SK-N-SH (cell line): ENCODE measurements around the gene GNL2. TPM values are rescaled to one million over a fixed set of nuclear protein-coding genes. Genes with fewer than 3 reads are reported as not detected.

Experiments
- CTCF ChIA-PET: fragments of 300-600, 350-600 bp; formaldehyde crosslinking; extraction: SDS; loops from one replicate; lab custom pipeline; 2021; lab: Yijun Ruan, JAX
- POLR2A ChIA-PET: fragments of 350-600 bp; sonication (Branson Sonifier 250); formaldehyde crosslinking; extraction: SDS; loops from one replicate; lab custom pipeline; 2020; ENCODE audit warnings: antibody characterized with exemption, inconsistent platforms; lab: Yijun Ruan, JAX
- DNase-seq: peaks from one replicate; pipeline ENCODE4 v3.0.0; 2012
- H2AFZ ChIP-seq: fragments of 200-600 bp; sonication (generic); 2 replicates; pipeline ENCODE4 v1.8.1; 2016; ENCODE audit warnings: antibody characterized with exemption, mild to moderate bottlenecking, low read depth
- H3F3A ChIP-seq: fragments of 200-600 bp; sonication (generic); replicated peaks from 2 replicates; pipeline ENCODE3; 2016; ENCODE audit warnings: antibody characterized with exemption, mild to moderate bottlenecking; ENCODE audit not compliant: insufficient read depth
- H3K27ac ChIP-seq, 2 experiments: fragments of 200-500 bp in 1 of 2; fragments of 200-600 bp in 1 of 2; sonication (Bioruptor generic) in 1 of 2; sonication (generic), shearing (Covaris generic) in 1 of 2; 2 replicates each; pipeline versions ENCODE4 v1.5.1 to v1.6.1; 2014 to 2016; ENCODE audit warnings: low read depth in 2 of 2, inconsistent platforms in 1 of 2, low read length in 1 of 2, mild to moderate bottlenecking in 1 of 2, mixed read lengths in 1 of 2
- H3K27me3 ChIP-seq: fragments of 200-600 bp; sonication (generic), shearing (Covaris generic); 2 replicates; pipeline ENCODE4 v1.6.1; 2016; ENCODE audit warnings: mixed run types; ENCODE audit not compliant: insufficient read depth
- H3K36me3 ChIP-seq, 2 experiments: fragments of 200-500 bp in 1 of 2; fragments of 200-600 bp in 1 of 2; sonication (Bioruptor generic) in 1 of 2; sonication (generic) in 1 of 2; replicated peaks in 1 of 2; 2 replicates each; pipeline versions ENCODE3 to v1.5.1; 2014 to 2016; ENCODE audit warnings: low read length in 1 of 2, mild to moderate bottlenecking in 1 of 2; ENCODE audit not compliant: insufficient read depth in 2 of 2, control insufficient read depth in 1 of 2
- H3K4me1 ChIP-seq, 2 experiments: fragments of 200-500 bp in 1 of 2; fragments of 200-600 bp in 1 of 2; sonication (Bioruptor generic) in 1 of 2; sonication (generic), shearing (Covaris generic) in 1 of 2; 2 replicates each; pipeline versions ENCODE4 v1.5.1 to v1.6.1; 2014 to 2016; ENCODE audit warnings: low read depth in 1 of 2, low read length in 1 of 2, mixed run types in 1 of 2; ENCODE audit not compliant: insufficient read depth in 2 of 2, control insufficient read depth in 1 of 2
- H3K4me2 ChIP-seq: fragments of 200-600 bp; sonication (generic), shearing (Covaris generic); 2 replicates; pipeline ENCODE4 v1.6.1; 2017; ENCODE audit warnings: mixed run types
- H3K4me3 ChIP-seq, 2 experiments: fragments of 200-500 bp in 1 of 2; fragments of 200-600 bp in 1 of 2; sonication (Bioruptor generic) in 1 of 2; sonication (generic), shearing (Covaris generic) in 1 of 2; 2 replicates each; pipeline versions ENCODE4 v1.5.1 to v1.8.1; 2014 to 2016; ENCODE audit warnings: low read depth in 2 of 2, inconsistent platforms in 1 of 2, low read length in 1 of 2, mild to moderate bottlenecking in 1 of 2, mixed read lengths in 1 of 2, moderate library complexity in 1 of 2
- H3K79me2 ChIP-seq: fragments of 200-600 bp; sonication (generic); 2 replicates; pipeline ENCODE4 v1.8.1; 2017; ENCODE audit warnings: mild to moderate bottlenecking; ENCODE audit not compliant: insufficient read depth
- H3K9ac ChIP-seq: fragments of 200-600 bp; sonication (generic); 2 replicates; pipeline ENCODE4 v1.6.1; 2017; ENCODE audit warnings: mixed run types
- H3K9me2 ChIP-seq: fragments of 200-600 bp; sonication (generic); 2 replicates; pipeline ENCODE4 v1.6.1; 2017; ENCODE audit warnings: mixed run types
- H3K9me3 ChIP-seq: fragments of 200-600 bp; sonication (generic); 2 replicates; pipeline ENCODE4 v1.6.1; 2017; ENCODE audit warnings: mixed run types, mild to moderate bottlenecking, moderate library complexity
- H4K20me1 ChIP-seq: fragments of 200-600 bp; sonication (generic); 2 replicates; pipeline ENCODE4 v1.6.1; 2017; ENCODE audit warnings: mild to moderate bottlenecking, mixed run types; ENCODE audit not compliant: insufficient read depth
- CHD2 ChIP-seq: fragments of 150-350 bp; IDR thresholded peaks from 2 replicates; pipeline ENCODE4 v1.6.1; 2018; ENCODE audit warnings: low read length; ENCODE audit not compliant: partially characterized antibody
- ELF1 ChIP-seq: IDR thresholded peaks from 2 replicates; pipeline ENCODE4 v1.4.0; 2012
- EZH2phosphoT487 ChIP-seq: fragments of 200-600 bp; sonication (generic); IDR thresholded peaks from 2 replicates; pipeline ENCODE4 v1.6.1; 2017; ENCODE audit warnings: low read depth, mixed run types, mild to moderate bottlenecking, antibody characterized with exemption, moderate library complexity, borderline replicate concordance
- FOXJ3 ChIP-seq: sonication (generic); formaldehyde crosslinking; IDR thresholded peaks from 2 replicates; pipeline ENCODE4 v1.5.1; 2020; ENCODE audit warnings: mild to moderate bottlenecking, missing genetic modification reagents
- GATA2 ChIP-seq: sonication (generic); formaldehyde crosslinking; IDR thresholded peaks from 2 replicates; pipeline ENCODE4 v1.5.0; 2020; ENCODE audit warnings: mild to moderate bottlenecking, missing genetic modification reagents
- NRF1 ChIP-seq: IDR thresholded peaks from 2 replicates; pipeline ENCODE4 v1.6.1; 2012; ENCODE audit warnings: low read depth, mild to moderate bottlenecking, low read length
- REST ChIP-seq: IDR thresholded peaks from 2 replicates; pipeline ENCODE4 v1.6.1; 2012; ENCODE audit warnings: mild to moderate bottlenecking, low read depth, low read length, moderate library complexity
- TAF1 ChIP-seq: IDR thresholded peaks from 2 replicates; pipeline ENCODE4 v1.6.1; 2012; ENCODE audit warnings: low read depth, mild to moderate bottlenecking, low read length, moderate library complexity, borderline replicate concordance
- TCF12 ChIP-seq: IDR thresholded peaks from 2 replicates; pipeline ENCODE4 v1.4.0; 2012
- WGBS: methylation state at CpG from one replicate; pipeline ENCODE4 v1.1.6; 2017; ENCODE audit warnings: low lambda C conversion rate; 5-methylcytosine and 5-hydroxymethylcytosine counted together
- polyA plus RNA-seq, 3 experiments: library from polyadenylated mRNA; depleted of rRNA; stranded (reverse); fragments of >200 nt; gene quantifications; 2 replicates each; pipeline ENCODE4 v1.2.3, GENCODE V29; 2012

GNL2 gene
- polyA plus RNA-seq, 1 of the 3 experiments (the other 2 are of a cell fraction) = 37.6 TPM

- DNase-seq = no peak
- POLR2A ChIA-PET = no interaction called here
- H3K36me3 ChIP-seq = no peaks in the 10 kb centered on the region
- H3F3A ChIP-seq = no peaks in the 10 kb centered on the region
- no peak overlapping the region for H3K4me2 ChIP-seq
- no peak overlapping the region for H3K27ac ChIP-seq
- CTCF ChIA-PET = interaction anchor here (2.2 kb wide), 1 partner anchor 18 kb away, joined by 9 read pairs; no protein-coding TSS in a partner anchor
- no peak overlapping the region for H2AFZ ChIP-seq
- H3K27me3 ChIP-seq = peaks cover 23% of the 10 kb centered on the region; the same call in 1 of the 2 replicates
- H3K9me2 ChIP-seq = no peaks in the 10 kb centered on the region
- H3K79me2 ChIP-seq = no peaks in the 10 kb centered on the region
- no peaks in the 10 kb centered on the region for H3K9me3 ChIP-seq
- no peaks in the 10 kb centered on the region for H3K4me1 ChIP-seq
- no peak overlapping the region for H3K4me3 ChIP-seq
- TF ChIP-seq TCF12 (no peak), CHD2 (no peak), ELF1 (no peak), GATA2 (CRISPR knock-in tag) (no peak), NRF1 (no peak)
- H4K20me1 ChIP-seq = no peaks in the 10 kb centered on the region
- H3K9ac ChIP-seq = no peak overlapping the region
- 24% methylated on average over 6 of the region's 6 CpGs for WGBS
These were observed 25.0 kb upstream of the GNL2 start for GRCh38 chr1:37620707-37621106.

- Histone ChIP-seq H3F3A (no peaks in the 10 kb centered on the region), H3K27ac (no peak overlapping the region), H3K4me3 (no peak overlapping the region), H3K4me1 (no peaks in the 10 kb centered on the region), H3K27me3 (peaks cover 34% of the 10 kb centered on the region; the same call in 1 of the 2 replicates)
- POLR2A ChIA-PET = no interaction called here
- no peak for TF ChIP-seq REST
- no peak for TF ChIP-seq EZH2phosphoT487
- TF ChIP-seq, all 33 proteins: peak for 0
- Histone ChIP-seq H4K20me1 (no peaks in the 10 kb centered on the region), H3K9ac (no peak overlapping the region), H3K4me2 (no peak overlapping the region), H3K9me2 (no peaks in the 10 kb centered on the region), H3K36me3 (no peaks in the 10 kb centered on the region), H3K9me3 (no peaks in the 10 kb centered on the region), H2AFZ (no peak overlapping the region), H3K79me2 (no peaks in the 10 kb centered on the region)
- WGBS = 48% methylated on average over 14 of the region's 14 CpGs
- CTCF ChIA-PET = interaction anchor here (7.1 kb wide), 1 partner anchor 14 kb away, joined by 62 read pairs; no protein-coding TSS in a partner anchor
- no peak for DNase-seq
These were observed 20.6 kb upstream of the GNL2 start for GRCh38 chr1:37616330-37616729.

GRCh38 chr1:37614105-37614504 is 18.4 kb upstream of the GNL2 start:
- no peaks in the 10 kb centered on the region for H3F3A ChIP-seq
- ChIA-PET POLR2A (no interaction called here), CTCF (interaction anchor here (0.6 to 7.1 kb wide), 2 partner anchors 12 to 68 kb away, joined by 3 to 62 read pairs; no protein-coding TSS in a partner anchor)
- no peak for DNase-seq
- no peaks in the 10 kb centered on the region for H3K9me2 ChIP-seq
- H3K36me3 ChIP-seq = no peaks in the 10 kb centered on the region
- H3K4me1 ChIP-seq = no peaks in the 10 kb centered on the region
- H3K4me2 ChIP-seq = no peak overlapping the region
- H3K27me3 ChIP-seq = peaks cover 35% of the 10 kb centered on the region
- no peaks in the 10 kb centered on the region for H4K20me1 ChIP-seq
- H3K9me3 ChIP-seq = no peaks in the 10 kb centered on the region
- no peak overlapping the region for H3K27ac ChIP-seq
- H3K4me3 ChIP-seq = no peak overlapping the region
- H3K79me2 ChIP-seq = no peaks in the 10 kb centered on the region
- H2AFZ ChIP-seq = no peak overlapping the region
- no peak overlapping the region for H3K9ac ChIP-seq
- TF ChIP-seq FOXJ3 (CRISPR knock-in tag) (no peak), TAF1 (no peak)
- 38% methylated on average over 2 of the region's 5 CpGs for WGBS
